ENCODE results near the gene EMC8. TPM values are rescaled to one million over a fixed set of nuclear protein-coding genes. Genes with fewer than 3 reads are reported as not detected.

EMC8 gene
- total RNA-seq, 4 donors from 2014 or later = 22.2 to 39.0 (median 27.3) TPM

GRCh38 chr16:85844786-85845185 is 45.4 kb upstream of the EMC8 start:
- no peak for TF ChIP-seq CTCF (IDR thresholded peaks at IDR 0.05)
- ATAC-seq (ENCODE audit: low FRiP score) = no peak
- no peak for DNase-seq (ENCODE audit: low spot score)

GRCh38 chr16:85844169-85844481 is 44.8 kb upstream of the EMC8 start:
- ATAC-seq (ENCODE audit: low FRiP score) (no peak), DNase-seq (ENCODE audit: low spot score) (no peak)
- no peak for TF ChIP-seq CTCF (IDR thresholded peaks at IDR 0.05)

GRCh38 chr16:85843471-85844168 is 44.3 kb upstream of the EMC8 start:
- TF ChIP-seq CTCF (IDR thresholded peaks at IDR 0.05) = no peak
- no peak for DNase-seq (ENCODE audit: low spot score)
- no peak for ATAC-seq (ENCODE audit: low FRiP score)

- TF ChIP-seq CTCF (IDR thresholded peaks at IDR 0.05) = no peak
- DNase-seq (ENCODE audit: low spot score) = no peak
- no peak for ATAC-seq (ENCODE audit: low FRiP score)
Observed at GRCh38 chr16:85842848-85843247, 43.5 kb upstream of the EMC8 start.

- ATAC-seq (ENCODE audit: low FRiP score) = no peak
- no peak for TF ChIP-seq CTCF (IDR thresholded peaks at IDR 0.05)
- DNase-seq (ENCODE audit: low spot score) = no peak
Observed at GRCh38 chr16:85842435-85842834, 43.1 kb upstream of the EMC8 start.

GRCh38 chr16:85840801-85841200 is 41.5 kb upstream of the EMC8 start:
- ATAC-seq (ENCODE audit: low FRiP score) = no peak
- TF ChIP-seq CTCF (IDR thresholded peaks at IDR 0.05) = no peak
- no peak for DNase-seq (ENCODE audit: low spot score)

GRCh38 chr16:85840395-85840794 is 41.1 kb upstream of the EMC8 start:
- ATAC-seq (ENCODE audit: low FRiP score) = no peak
- TF ChIP-seq CTCF (IDR thresholded peaks at IDR 0.05) = no peak
- no peak for DNase-seq (ENCODE audit: low spot score)

All from omental fat pad (tissue), 4 donors.